ENCODE measurements around the gene LRMDA. TPM values are rescaled to one million over a fixed set of nuclear protein-coding genes. Genes with fewer than 3 reads are reported as not detected.

Gene LRMDA
- total RNA-seq, 1 donor: under 0.01 TPM

DNA sequence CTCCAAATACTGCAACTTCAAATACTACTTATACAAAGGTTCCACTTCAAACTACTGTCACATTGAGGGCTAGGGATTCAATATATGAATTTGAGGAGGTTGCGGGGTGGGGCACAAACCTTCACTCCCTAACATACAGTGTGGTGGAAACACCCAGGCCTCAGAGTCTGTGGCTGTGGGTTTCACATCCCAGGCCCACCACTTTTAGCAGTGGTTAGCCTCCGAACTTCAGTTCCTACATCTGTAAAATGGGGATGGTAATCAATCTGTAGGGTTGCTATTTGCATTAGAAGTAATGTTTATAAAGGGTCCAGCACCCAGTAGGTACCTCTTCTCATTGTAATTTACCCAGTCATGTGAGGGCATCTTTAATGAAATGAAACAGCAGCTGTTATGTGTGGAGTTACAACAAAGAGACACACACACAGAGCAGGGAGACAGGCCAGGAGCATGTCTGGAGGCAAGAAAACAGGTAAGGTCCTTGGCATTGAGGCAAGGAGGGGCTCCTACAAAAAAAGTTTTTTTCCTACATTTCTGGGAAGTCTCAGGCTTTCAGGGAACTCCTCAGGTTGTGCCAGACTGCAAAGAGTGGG, 570.9 kb downstream of the LRMDA start:
- TF ChIP-seq, protein P1, sequence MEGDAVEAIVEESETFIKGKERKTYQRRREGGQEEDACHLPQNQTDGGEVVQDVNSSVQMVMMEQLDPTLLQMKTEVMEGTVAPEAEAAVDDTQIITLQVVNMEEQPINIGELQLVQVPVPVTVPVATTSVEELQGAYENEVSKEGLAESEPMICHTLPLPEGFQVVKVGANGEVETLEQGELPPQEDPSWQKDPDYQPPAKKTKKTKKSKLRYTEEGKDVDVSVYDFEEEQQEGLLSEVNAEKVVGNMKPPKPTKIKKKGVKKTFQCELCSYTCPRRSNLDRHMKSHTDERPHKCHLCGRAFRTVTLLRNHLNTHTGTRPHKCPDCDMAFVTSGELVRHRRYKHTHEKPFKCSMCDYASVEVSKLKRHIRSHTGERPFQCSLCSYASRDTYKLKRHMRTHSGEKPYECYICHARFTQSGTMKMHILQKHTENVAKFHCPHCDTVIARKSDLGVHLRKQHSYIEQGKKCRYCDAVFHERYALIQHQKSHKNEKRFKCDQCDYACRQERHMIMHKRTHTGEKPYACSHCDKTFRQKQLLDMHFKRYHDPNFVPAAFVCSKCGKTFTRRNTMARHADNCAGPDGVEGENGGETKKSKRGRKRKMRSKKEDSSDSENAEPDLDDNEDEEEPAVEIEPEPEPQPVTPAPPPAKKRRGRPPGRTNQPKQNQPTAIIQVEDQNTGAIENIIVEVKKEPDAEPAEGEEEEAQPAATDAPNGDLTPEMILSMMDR (IDR thresholded peaks at IDR 0.05; ENCODE audit: insufficient read depth, low read depth, low read length): no peak
- DNase-seq (ENCODE audit: low read depth): no peak
- no peak overlapping the region for H3K4me3 ChIP-seq (ENCODE audit: low read depth, low read length)

DNA sequence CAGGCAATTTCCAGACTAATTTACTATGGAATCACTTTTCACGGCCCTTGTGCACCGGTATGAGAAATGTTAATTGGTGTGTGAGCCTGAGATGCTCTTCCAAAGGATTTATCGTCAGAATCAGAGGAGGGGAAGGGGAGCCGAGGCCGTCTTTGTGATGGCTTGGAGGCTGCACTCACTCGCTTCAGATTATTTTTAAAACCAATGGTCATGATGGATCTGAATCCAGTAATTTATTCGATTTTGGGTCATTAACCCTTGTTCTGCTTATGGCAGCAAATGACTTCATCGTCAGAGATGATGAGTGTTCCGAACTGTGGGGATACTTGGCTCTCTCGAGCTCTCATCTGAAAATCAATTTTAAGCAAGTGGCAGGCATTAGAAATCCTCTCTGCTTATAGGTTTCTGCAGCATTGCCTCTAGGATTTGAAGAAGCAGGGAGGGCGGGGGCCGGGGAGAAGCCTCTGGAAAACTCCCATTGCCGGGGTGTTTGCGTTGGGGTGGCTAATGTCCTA, 576.3 kb downstream of the LRMDA start:
- no peak for DNase-seq (ENCODE audit: low read depth)
- no peak overlapping the region for H3K4me3 ChIP-seq (ENCODE audit: low read depth, low read length)
- TF ChIP-seq, protein P1 (IDR thresholded peaks at IDR 0.05; ENCODE audit: insufficient read depth, low read depth, low read length): no peak

DNA sequence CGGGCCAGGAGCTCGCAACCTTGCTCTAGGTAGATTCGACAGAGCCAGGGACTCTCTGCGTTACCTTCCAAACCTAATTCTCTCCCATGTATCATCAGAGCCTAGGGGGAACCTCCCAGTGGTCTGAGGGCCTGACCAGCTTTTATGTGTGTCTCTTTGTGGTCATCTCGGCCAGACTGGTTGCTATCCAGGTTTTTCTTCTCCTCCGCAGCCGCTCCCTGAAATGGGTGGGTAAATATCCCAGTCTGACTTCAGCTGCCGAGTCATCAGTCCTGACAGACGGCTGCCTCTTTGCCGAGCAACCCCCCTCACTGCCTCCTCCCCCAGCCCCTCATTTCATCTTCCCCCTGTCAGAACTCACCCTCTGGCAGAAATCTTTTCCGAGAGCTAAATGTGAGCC, 578.1 kb downstream of the LRMDA start:
- no peak for DNase-seq (ENCODE audit: low read depth)
- no peak overlapping the region for H3K4me3 ChIP-seq (ENCODE audit: low read depth, low read length)
- TF ChIP-seq, protein P1 (IDR thresholded peaks at IDR 0.05; ENCODE audit: insufficient read depth, low read depth, low read length): no peak

DNA sequence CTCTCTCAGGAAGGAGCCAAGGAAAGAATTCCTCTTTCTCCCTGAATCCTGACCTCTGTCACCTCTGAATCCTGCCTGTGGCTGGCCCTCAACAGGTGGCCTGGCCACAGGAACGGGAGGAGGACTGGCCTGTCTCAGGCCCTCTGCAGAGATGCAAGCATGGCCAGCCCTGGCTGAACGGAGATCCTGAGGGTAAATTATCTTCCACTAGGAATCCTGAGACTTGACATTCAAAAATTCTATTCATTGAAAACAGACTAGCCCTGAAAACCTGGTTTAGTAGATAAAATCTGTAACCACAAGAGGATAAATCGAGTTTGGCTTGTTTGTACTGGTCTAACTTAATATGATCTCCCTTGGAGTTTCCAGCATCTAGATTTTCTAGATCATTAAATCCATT, 579.3 kb downstream of the LRMDA start:
- no peak overlapping the region for H3K4me3 ChIP-seq (ENCODE audit: low read depth, low read length)
- TF ChIP-seq, protein P1 (IDR thresholded peaks at IDR 0.05; ENCODE audit: insufficient read depth, low read depth, low read length): no peak
- DNase-seq (ENCODE audit: low read depth): no peak

DNA sequence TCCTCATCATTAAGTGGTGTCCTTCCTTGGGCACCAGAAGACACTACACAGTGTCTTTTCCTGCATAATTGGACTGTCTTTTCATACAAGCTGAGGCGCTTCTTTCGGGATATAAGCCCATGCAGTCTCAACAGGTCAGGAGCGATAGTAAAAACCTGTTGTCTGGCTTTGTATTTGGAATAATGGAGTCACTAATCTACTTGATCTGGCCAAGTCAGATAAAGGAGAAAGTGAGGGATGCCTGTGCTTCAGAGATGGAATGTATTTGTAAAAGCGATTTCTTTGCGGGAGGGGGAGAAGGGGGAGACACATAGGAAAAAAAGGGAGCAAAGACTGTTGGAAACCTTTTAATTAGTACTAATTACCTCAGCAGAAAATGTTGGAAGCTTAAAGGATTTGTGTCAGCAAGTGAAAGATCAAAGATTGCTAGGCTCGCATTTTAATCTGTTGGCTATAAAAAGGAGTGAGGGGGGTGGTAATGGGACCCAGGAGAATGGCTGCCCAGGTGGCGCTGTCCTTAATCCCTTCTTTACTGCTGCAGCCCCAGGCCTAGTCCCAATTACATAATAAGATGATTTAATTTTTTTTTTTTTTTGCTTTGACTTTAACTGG, 581.4 kb downstream of the LRMDA start:
- TF ChIP-seq, protein P1 (IDR thresholded peaks at IDR 0.05; ENCODE audit: insufficient read depth, low read depth, low read length): no peak
- no peak for DNase-seq (ENCODE audit: low read depth)
- H3K4me3 ChIP-seq (ENCODE audit: low read depth, low read length): no peak overlapping the region

DNA sequence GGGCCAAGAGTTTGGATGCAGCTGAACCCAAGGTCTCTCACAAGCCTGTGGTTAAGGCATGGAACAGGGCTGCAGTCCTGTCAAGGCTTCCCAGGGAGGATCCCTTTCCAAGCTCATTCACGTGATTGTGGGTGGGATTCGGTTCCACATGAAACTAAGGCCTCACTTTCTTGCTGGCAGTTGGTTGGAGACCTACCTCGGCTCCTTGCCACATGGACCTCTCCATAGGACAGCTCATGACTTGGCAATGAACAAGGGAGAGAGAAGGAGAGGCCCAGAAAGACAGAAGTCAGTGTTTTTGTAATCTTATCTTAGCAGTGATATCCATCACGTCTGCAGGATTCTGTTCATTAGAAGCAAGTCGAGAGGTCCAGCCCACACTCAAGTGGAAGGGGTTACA, 583.8 kb downstream of the LRMDA start:
- TF ChIP-seq, protein P1 (IDR thresholded peaks at IDR 0.05; ENCODE audit: insufficient read depth, low read depth, low read length): no peak
- no peak overlapping the region for H3K4me3 ChIP-seq (ENCODE audit: low read depth, low read length)

More for the DNA sequence above, 583.8 kb downstream of the LRMDA start:
- no peak for DNase-seq (ENCODE audit: low read depth)

Data from fibroblast of villous mesenchyme (primary cell).